Islet precursor cell (in vitro differentiated cells): ENCODE measurements around the gene MAP3K19.
"Not testable (repeated sequence)": the region's sequence is repeated elsewhere in the genome, so short reads cannot be mapped to it uniquely, and the experiment has no call there.

Source experiments
- DNase-seq: peaks from one replicate; pipeline ENCODE4 v3.0.0-alpha.2; 2018

The MAP3K19 gene, protein sequence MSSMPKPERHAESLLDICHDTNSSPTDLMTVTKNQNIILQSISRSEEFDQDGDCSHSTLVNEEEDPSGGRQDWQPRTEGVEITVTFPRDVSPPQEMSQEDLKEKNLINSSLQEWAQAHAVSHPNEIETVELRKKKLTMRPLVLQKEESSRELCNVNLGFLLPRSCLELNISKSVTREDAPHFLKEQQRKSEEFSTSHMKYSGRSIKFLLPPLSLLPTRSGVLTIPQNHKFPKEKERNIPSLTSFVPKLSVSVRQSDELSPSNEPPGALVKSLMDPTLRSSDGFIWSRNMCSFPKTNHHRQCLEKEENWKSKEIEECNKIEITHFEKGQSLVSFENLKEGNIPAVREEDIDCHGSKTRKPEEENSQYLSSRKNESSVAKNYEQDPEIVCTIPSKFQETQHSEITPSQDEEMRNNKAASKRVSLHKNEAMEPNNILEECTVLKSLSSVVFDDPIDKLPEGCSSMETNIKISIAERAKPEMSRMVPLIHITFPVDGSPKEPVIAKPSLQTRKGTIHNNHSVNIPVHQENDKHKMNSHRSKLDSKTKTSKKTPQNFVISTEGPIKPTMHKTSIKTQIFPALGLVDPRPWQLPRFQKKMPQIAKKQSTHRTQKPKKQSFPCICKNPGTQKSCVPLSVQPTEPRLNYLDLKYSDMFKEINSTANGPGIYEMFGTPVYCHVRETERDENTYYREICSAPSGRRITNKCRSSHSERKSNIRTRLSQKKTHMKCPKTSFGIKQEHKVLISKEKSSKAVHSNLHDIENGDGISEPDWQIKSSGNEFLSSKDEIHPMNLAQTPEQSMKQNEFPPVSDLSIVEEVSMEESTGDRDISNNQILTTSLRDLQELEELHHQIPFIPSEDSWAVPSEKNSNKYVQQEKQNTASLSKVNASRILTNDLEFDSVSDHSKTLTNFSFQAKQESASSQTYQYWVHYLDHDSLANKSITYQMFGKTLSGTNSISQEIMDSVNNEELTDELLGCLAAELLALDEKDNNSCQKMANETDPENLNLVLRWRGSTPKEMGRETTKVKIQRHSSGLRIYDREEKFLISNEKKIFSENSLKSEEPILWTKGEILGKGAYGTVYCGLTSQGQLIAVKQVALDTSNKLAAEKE (N-terminal part only)

DNA sequence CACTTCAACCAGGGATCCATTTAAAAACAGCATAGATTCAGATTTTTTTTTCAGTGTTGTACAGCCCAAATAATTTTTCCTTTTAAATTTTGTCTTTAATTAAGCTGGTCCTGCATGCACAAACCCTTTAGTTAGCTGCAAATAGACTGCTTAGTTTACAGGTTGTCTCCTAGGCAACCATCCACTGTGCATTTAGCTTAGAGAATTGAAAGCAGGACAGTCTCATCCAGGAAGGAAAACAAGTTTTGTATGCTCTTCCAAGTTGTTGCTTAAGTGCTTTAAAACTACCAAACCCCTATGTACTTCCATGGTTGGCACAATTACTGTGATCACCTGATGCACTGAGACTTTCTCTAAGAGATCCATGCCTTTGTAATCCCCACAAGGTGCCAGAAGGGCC, at the start of gene MAP3K19:
Gene MAP3K19, minus strand, starts transcription at position 148 of the 400 bp plus-strand sequence. CDS start 22,800 bp downstream, outside the sequence.
- DNase-seq, result no peak

- no peak for DNase-seq
These were observed 49.6 kb upstream of the MAP3K19 start for GRCh38 chr2:135096665-135097446.

GRCh38 chr2:135095591-135095990, 48.3 kb upstream of the MAP3K19 start:
- DNase-seq, result no peak

GRCh38 chr2:135094508-135094907, 47.3 kb upstream of the MAP3K19 start:
- no peak for DNase-seq

- no peak for DNase-seq
These were observed 46.6 kb upstream of the MAP3K19 start for GRCh38 chr2:135093670-135094330.

- no peak for DNase-seq
These were observed 45.9 kb upstream of the MAP3K19 start for GRCh38 chr2:135093193-135093592.

GRCh38 chr2:135091681-135092080, 44.4 kb upstream of the MAP3K19 start:
- DNase-seq, result no peak

DNA sequence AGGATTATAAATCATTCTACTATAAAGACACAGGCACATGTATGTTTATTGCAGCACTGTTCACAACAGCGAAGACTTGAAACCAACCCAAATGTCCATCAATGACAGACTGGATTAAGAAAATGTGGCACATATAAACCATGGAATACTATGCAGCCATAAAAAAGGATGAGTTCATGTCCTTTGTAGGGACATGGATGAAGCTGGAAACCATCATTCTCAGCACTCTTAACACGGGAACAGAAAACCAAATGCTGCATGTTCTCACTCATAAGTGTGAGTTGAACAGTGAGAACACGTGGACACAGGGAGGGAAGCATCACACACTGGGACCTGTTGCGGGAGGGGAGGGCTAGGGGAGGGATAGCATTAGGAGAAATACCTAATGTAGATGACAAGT, 42.4 kb upstream of the MAP3K19 start:
- not testable (repeated sequence) for DNase-seq

DNA sequence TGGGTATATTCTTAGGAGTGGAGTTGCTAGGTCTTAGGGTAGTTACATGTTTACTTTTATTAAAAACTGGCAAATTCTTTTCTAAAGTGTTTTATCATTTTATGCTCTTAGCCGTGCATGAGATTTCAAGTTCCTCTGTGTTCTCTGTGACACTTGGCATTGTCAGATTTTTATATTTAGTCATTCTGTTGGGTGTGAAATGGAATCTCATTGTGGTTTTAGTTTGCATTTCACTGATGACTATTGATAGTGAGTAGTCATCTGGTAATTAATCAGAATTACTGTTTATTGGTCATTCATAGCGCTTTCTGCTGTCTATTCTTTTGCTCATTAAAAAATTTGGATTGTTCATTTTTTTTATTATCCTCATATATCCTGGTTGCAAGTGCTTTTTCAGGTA, 39.0 kb upstream of the MAP3K19 start:
- DNase-seq, result no peak

GRCh38 chr2:135078417-135078816, 31.2 kb upstream of the MAP3K19 start:
- no peak for DNase-seq

- no peak for DNase-seq
These were observed 29.3 kb upstream of the MAP3K19 start for GRCh38 chr2:135076556-135076955.

GRCh38 chr2:135074216-135074615, 27.0 kb upstream of the MAP3K19 start:
- no peak for DNase-seq

DNA sequence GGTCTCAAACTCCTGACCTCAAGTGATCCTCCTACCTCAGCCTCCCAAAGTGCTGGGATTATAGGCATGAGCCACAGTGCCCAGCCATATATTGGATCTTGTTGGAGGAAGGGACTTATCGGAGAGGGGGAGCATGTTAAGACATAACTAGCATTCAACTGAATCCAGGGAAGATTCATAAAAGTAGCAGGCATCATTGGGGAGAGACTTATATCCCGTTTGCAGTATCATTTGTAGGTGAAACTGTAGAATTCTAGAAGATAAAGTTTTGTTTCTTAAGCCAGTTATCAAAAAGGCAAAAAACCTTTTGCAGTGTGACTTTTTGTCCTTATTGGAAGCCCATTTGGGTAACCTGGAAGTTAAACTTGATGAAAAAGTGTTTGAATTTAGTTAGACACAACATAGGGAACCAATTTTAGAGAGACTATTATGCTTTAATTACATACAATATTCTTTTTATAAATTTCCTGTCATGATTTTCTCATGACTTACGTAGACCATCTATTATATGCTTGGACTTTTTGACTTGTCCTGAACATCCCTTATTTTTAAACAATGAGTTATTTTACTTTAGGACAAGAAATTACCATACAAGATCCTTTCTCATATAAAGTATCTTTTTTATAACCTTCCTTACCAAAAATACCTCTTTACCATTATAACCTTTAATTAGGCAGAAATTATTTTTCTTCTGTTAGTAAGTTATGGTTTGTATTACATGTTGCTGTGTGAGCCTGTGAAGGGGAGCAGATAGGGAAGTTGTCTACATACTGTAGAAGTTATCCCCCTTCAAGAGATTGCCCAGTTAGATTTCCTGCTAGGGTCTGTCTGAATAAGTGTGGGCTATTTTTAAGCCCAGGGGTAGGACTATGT, 25.1 kb upstream of the MAP3K19 start:
- no peak for DNase-seq

DNA sequence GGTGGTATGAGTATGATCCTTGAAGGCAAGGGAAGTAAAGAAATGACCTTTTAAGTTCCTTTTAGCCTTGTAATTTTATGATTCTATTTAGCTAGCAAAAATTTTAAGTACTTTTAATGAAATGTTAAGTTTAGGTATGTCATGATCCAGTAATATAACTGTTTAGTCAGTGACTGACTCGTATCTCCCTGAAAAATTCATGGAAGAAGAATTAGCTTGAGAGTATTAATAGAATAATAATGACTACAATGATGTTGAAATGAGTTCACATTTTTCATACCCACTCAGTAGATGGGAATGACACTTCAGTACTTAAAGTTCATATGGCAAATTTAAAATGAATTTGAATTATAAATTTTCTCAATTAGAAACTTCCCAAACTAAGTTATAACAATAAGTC, 19.5 kb upstream of the MAP3K19 start:
- no peak for DNase-seq

GRCh38 chr2:135064149-135064548, 16.9 kb upstream of the MAP3K19 start:
- DNase-seq, result no peak

DNA sequence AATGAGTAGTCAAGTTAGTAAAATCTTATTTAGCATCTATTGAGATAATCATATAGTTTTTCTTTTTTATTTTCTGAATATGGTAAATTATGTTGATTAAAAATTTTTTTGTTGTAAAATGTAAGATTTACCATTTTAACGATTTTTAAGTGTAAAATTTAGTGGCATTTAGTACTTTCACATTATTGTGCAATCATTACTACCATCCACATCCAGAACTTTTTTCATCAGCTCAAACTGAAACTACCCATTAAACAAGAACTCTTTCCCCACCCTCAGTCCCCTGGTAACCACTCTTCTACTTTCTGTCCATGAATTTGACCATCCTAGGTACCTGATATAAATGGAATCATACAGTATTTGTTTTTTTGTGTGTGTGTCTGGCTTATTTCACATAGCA, 16.0 kb upstream of the MAP3K19 start:
- no peak for DNase-seq

- no peak for DNase-seq
These were observed 12.3 kb upstream of the MAP3K19 start for GRCh38 chr2:135059577-135059976.

DNA sequence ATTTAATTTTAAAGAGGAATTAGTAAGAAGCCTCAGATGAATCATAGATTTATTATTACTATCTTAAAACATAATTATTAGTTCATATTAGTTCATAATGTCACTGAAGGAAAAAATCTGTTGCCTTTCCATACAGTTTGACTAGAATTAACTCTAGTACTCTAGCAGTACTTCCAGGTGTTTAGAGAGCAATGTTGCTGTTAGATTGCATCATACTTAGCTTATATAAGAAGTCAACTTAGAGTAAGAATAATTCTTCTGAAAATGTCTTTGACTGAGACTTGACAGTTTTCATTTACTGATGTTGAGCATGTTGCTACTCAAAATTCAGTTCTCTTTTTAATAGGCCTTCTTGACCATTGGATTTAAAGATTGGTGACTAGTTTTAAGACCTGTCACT, 9.5 kb upstream of the MAP3K19 start:
- DNase-seq, result no peak

- DNase-seq, result no peak
These were observed 8.0 kb upstream of the MAP3K19 start for GRCh38 chr2:135055182-135055786.

- no peak for DNase-seq
These were observed 5.8 kb upstream of the MAP3K19 start for GRCh38 chr2:135052997-135053474.
